Neural cell (in vitro differentiated cells): ENCODE results near the gene LMCD1. TPM values are rescaled to one million over a fixed set of nuclear protein-coding genes. Genes with fewer than 3 reads are reported as not detected.

ENCODE experiments used
- H2AFZ ChIP-seq: fragments of 200-600, 300-800 bp; sonication (generic), shearing (Covaris generic); 2 replicates; pipeline ENCODE4 v1.6.0; 2014; ENCODE audit warnings: low read depth, mild to moderate bottlenecking, antibody characterized with exemption, low read length, moderate library complexity
- H3F3A ChIP-seq: fragments of 200-600 bp; shearing (Covaris generic); 2 replicates; pipeline ENCODE4 v1.6.1; 2016; ENCODE audit warnings: mild to moderate bottlenecking, moderate library complexity, mixed read lengths, antibody characterized with exemption, low read length; ENCODE audit not compliant: insufficient read depth, poor library complexity, severe bottlenecking
- H3K27ac ChIP-seq: fragments of 200-600, 300-800 bp; sonication (generic), shearing (Covaris generic); 2 replicates; pipeline ENCODE4 v1.5.1; 2014; ENCODE audit warnings: mild to moderate bottlenecking, low read length, moderate library complexity
- H3K27me3 ChIP-seq: fragments of 300-800, 200-600 bp; sonication (generic), shearing (Covaris generic); 2 replicates; pipeline ENCODE4 v1.6.0; 2014; ENCODE audit warnings: mild to moderate bottlenecking, low read depth, low read length, moderate library complexity; ENCODE audit not compliant: insufficient read depth
- H3K36me3 ChIP-seq: fragments of 300-800, 200-600 bp; sonication (generic), shearing (Covaris generic); 2 replicates; pipeline ENCODE4 v1.5.1; 2014; ENCODE audit warnings: mild to moderate bottlenecking, antibody characterized with exemption, low read length, moderate library complexity; ENCODE audit not compliant: insufficient read depth
- H3K4me2 ChIP-seq: fragments of 300-800, 200-600 bp; sonication (generic), shearing (Covaris generic); 2 replicates; pipeline ENCODE4 v1.6.0; 2014; ENCODE audit warnings: mild to moderate bottlenecking, low read length
- H3K4me3 ChIP-seq: fragments of 300-800, 200-600 bp; sonication (generic), shearing (Covaris generic); 2 replicates; pipeline ENCODE4 v1.5.1; 2014; ENCODE audit warnings: mild to moderate bottlenecking, low read length, moderate library complexity
- H3K79me2 ChIP-seq: fragments of 200-600 bp; shearing (Covaris generic); replicated peaks from 2 replicates; pipeline ENCODE4 v1.6.0; 2014; ENCODE audit warnings: mild to moderate bottlenecking, low read length, moderate library complexity; ENCODE audit not compliant: insufficient read depth
- H3K9ac ChIP-seq: fragments of 300-800, 200-600 bp; sonication (generic), shearing (Covaris generic); 2 replicates; pipeline ENCODE4 v1.6.1; 2016; ENCODE audit warnings: mild to moderate bottlenecking, low read length, mixed read lengths
- H3K9me2 ChIP-seq: fragments of 200-600 bp; shearing (Covaris generic); 2 replicates; pipeline ENCODE4 v1.6.1; 2016; ENCODE audit warnings: mild to moderate bottlenecking, low read length, mixed read lengths; ENCODE audit not compliant: insufficient read depth
- H3K9me3 ChIP-seq: fragments of 200-600, 300-800 bp; sonication (generic), shearing (Covaris generic); 2 replicates; pipeline ENCODE4 v1.6.1; 2016; ENCODE audit warnings: mild to moderate bottlenecking, mixed run types, low read length, moderate library complexity, mixed read lengths
- H4K20me1 ChIP-seq: fragments of 200-600 bp; shearing (Covaris generic); 2 replicates; pipeline ENCODE4 v1.6.1; 2016; ENCODE audit warnings: mild to moderate bottlenecking, mixed run types; ENCODE audit not compliant: insufficient read depth
- EP300 ChIP-seq: fragments of 450-650 bp; conservative IDR thresholded peaks from 2 replicates; pipeline ENCODE4 v1.6.1; 2014; ENCODE audit warnings: antibody characterized with exemption, mild to moderate bottlenecking, moderate library complexity; ENCODE audit not compliant: poor library complexity, severe bottlenecking
- EZH2 ChIP-seq: fragments of 200-600, 300-800 bp; shearing (Covaris generic), sonication (generic); IDR thresholded peaks from 2 replicates; pipeline ENCODE4 v1.6.1; 2014; ENCODE audit warnings: antibody characterized with exemption, low read length, borderline replicate concordance, mild to moderate bottlenecking; ENCODE audit not compliant: insufficient read depth, poor library complexity, severe bottlenecking
- MXI1 ChIP-seq: fragments of 450-650 bp; conservative IDR thresholded peaks from 2 replicates; pipeline ENCODE4 v1.6.1; 2014; ENCODE audit warnings: antibody characterized with exemption, mild to moderate bottlenecking; ENCODE audit not compliant: poor library complexity, severe bottlenecking
- POLR2AphosphoS5 ChIP-seq: IDR thresholded peaks from 2 replicates; pipeline ENCODE4 v1.6.1; 2012
- RAD21 ChIP-seq: fragments of 450-650 bp; conservative IDR thresholded peaks from 2 replicates; pipeline ENCODE4 v1.6.1; 2014; ENCODE audit warnings: antibody characterized with exemption, mild to moderate bottlenecking, moderate library complexity
- SMC3 ChIP-seq: fragments of 450-650 bp; conservative IDR thresholded peaks from 2 replicates; pipeline ENCODE4 v1.6.1; 2014; ENCODE audit warnings: antibody characterized with exemption, mild to moderate bottlenecking, moderate library complexity; ENCODE audit not compliant: poor library complexity
- TAF1 ChIP-seq: IDR thresholded peaks from 2 replicates; pipeline ENCODE4 v1.6.1; 2012; ENCODE audit warnings: low read depth
- polyA plus RNA-seq: library from polyadenylated mRNA; depleted of rRNA; stranded (reverse); fragments of >200 nt; gene quantifications from 2 replicates; pipeline ENCODE4 v1.2.3, GENCODE V29; 2014
- TF ChIP-seq, protein P1 (sequence below): IDR thresholded peaks from 2 replicates; pipeline ENCODE4 v1.6.1; 2012; ENCODE audit warnings: borderline replicate concordance
- TF ChIP-seq, protein P2 (sequence below): fragments of 450-650 bp; IDR thresholded peaks from 2 replicates; pipeline ENCODE4 v1.5.1; 2014; ENCODE audit warnings: antibody characterized with exemption, mild to moderate bottlenecking, moderate library complexity; ENCODE audit not compliant: poor library complexity, severe bottlenecking

LMCD1 gene
- polyA plus RNA-seq, 1 donor from 2014 or later: 3.5 TPM

- Histone ChIP-seq H3K4me3 (no peak overlapping the region), H3F3A (no peaks in the 10 kb centered on the region), H3K27me3 (no peaks in the 10 kb centered on the region), H2AFZ (no peak overlapping the region), H3K79me2 (no peaks in the 10 kb centered on the region), H4K20me1 (no peaks in the 10 kb centered on the region), H3K9ac (no peak overlapping the region), H3K9me2 (no peaks in the 10 kb centered on the region), H3K4me2 (no peak overlapping the region), H3K27ac (no peak overlapping the region), H3K36me3 (no peaks in the 10 kb centered on the region), H3K9me3 (no peaks in the 10 kb centered on the region)
- TF ChIP-seq MXI1 (no peak), EZH2 (no peak), EP300 (no peak), TAF1 (no peak), SMC3 (no peak), RAD21 (no peak), POLR2AphosphoS5 (no peak)
- TF ChIP-seq, protein P1, sequence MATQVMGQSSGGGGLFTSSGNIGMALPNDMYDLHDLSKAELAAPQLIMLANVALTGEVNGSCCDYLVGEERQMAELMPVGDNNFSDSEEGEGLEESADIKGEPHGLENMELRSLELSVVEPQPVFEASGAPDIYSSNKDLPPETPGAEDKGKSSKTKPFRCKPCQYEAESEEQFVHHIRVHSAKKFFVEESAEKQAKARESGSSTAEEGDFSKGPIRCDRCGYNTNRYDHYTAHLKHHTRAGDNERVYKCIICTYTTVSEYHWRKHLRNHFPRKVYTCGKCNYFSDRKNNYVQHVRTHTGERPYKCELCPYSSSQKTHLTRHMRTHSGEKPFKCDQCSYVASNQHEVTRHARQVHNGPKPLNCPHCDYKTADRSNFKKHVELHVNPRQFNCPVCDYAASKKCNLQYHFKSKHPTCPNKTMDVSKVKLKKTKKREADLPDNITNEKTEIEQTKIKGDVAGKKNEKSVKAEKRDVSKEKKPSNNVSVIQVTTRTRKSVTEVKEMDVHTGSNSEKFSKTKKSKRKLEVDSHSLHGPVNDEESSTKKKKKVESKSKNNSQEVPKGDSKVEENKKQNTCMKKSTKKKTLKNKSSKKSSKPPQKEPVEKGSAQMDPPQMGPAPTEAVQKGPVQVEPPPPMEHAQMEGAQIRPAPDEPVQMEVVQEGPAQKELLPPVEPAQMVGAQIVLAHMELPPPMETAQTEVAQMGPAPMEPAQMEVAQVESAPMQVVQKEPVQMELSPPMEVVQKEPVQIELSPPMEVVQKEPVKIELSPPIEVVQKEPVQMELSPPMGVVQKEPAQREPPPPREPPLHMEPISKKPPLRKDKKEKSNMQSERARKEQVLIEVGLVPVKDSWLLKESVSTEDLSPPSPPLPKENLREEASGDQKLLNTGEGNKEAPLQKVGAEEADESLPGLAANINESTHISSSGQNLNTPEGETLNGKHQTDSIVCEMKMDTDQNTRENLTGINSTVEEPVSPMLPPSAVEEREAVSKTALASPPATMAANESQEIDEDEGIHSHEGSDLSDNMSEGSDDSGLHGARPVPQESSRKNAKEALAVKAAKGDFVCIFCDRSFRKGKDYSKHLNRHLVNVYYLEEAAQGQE: no peak
- TF ChIP-seq, protein P2, sequence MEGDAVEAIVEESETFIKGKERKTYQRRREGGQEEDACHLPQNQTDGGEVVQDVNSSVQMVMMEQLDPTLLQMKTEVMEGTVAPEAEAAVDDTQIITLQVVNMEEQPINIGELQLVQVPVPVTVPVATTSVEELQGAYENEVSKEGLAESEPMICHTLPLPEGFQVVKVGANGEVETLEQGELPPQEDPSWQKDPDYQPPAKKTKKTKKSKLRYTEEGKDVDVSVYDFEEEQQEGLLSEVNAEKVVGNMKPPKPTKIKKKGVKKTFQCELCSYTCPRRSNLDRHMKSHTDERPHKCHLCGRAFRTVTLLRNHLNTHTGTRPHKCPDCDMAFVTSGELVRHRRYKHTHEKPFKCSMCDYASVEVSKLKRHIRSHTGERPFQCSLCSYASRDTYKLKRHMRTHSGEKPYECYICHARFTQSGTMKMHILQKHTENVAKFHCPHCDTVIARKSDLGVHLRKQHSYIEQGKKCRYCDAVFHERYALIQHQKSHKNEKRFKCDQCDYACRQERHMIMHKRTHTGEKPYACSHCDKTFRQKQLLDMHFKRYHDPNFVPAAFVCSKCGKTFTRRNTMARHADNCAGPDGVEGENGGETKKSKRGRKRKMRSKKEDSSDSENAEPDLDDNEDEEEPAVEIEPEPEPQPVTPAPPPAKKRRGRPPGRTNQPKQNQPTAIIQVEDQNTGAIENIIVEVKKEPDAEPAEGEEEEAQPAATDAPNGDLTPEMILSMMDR: no peak
These were observed 5.0 kb downstream of the LMCD1 start for GRCh38 chr3:8506571-8507061.

GRCh38 chr3:8507496-8507895 lies 5.9 kb downstream of the LMCD1 start:
- Histone ChIP-seq H3F3A (no peaks in the 10 kb centered on the region), H3K27me3 (no peaks in the 10 kb centered on the region), H3K9me2 (no peaks in the 10 kb centered on the region), H3K4me2 (no peak overlapping the region), H3K27ac (no peak overlapping the region), H3K36me3 (no peaks in the 10 kb centered on the region), H3K9me3 (no peaks in the 10 kb centered on the region), H2AFZ (no peak overlapping the region), H4K20me1 (no peaks in the 10 kb centered on the region), H3K79me2 (no peaks in the 10 kb centered on the region), H3K9ac (no peak overlapping the region), H3K4me3 (no peak overlapping the region)
- TF ChIP-seq, protein P2: no peak
- TF ChIP-seq TAF1 (no peak), POLR2AphosphoS5 (no peak), EP300 (no peak), SMC3 (no peak), EZH2 (no peak), MXI1 (no peak), RAD21 (no peak)
- TF ChIP-seq, protein P1: no peak
